ENCODE measurements around the gene TBCB.
"Not testable (repeated sequence)": the region's sequence is repeated elsewhere in the genome, so short reads cannot be mapped to it uniquely, and the experiment has no call there.

TBCB gene

DNA sequence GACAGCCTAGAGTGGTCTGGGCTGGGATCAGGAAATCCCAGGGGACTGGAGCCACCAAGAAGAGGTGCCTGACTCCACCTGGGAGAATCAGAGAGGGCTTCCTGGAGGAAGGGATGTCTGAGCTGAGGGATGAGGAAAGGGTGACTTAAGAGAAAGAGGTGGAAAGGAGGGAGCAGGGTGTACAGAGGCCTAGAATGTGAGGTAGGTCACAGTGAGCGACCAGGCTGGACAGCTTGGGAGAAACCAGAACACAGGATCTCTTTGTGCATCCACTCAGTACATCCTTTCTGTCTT lies 1.0 kb downstream of the TBCB start:
- no peak for DNase-seq (ENCODE audit: extremely low spot score)
- CTCF ChIA-PET: interaction anchor here (1.0 kb wide), 1 partner anchor 12 kb away, joined by 3 read pairs; no protein-coding TSS in a partner anchor
- POLR2A ChIA-PET: interaction anchor here (0.9 to 2.5 kb wide), 2 partner anchors 11 to 98 kb away, joined by 3 to 39 read pairs; partner anchors contain the start of genes ZNF146 and ZNF565
- TF ChIP-seq BHLHE40 (IDR thresholded peaks at IDR 0.05; ENCODE audit: borderline replicate concordance) (no peak), FOXM1 (IDR thresholded peaks at IDR 0.05; ENCODE audit: borderline replicate concordance) (no peak), CTBP1 (IDR thresholded peaks at IDR 0.05; ENCODE audit: borderline replicate concordance) (no peak), ARNT (IDR thresholded peaks at IDR 0.05) (no peak), ZNF384 (IDR thresholded peaks at IDR 0.05) (no peak), SP1 (IDR thresholded peaks at IDR 0.05) (no peak), ELF4 (IDR thresholded peaks at IDR 0.05) (no peak), NFRKB (IDR thresholded peaks at IDR 0.05) (no peak), FOXK2 (IDR thresholded peaks at IDR 0.05) (no peak), HDGF (IDR thresholded peaks at IDR 0.05; ENCODE audit: borderline replicate concordance) (no peak), TARDBP (IDR thresholded peaks at IDR 0.05) (no peak), LEF1 (IDR thresholded peaks at IDR 0.05; ENCODE audit: borderline replicate concordance) (no peak)
- TF ChIP-seq, protein P1, sequence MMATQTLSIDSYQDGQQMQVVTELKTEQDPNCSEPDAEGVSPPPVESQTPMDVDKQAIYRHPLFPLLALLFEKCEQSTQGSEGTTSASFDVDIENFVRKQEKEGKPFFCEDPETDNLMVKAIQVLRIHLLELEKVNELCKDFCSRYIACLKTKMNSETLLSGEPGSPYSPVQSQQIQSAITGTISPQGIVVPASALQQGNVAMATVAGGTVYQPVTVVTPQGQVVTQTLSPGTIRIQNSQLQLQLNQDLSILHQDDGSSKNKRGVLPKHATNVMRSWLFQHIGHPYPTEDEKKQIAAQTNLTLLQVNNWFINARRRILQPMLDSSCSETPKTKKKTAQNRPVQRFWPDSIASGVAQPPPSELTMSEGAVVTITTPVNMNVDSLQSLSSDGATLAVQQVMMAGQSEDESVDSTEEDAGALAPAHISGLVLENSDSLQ (IDR thresholded peaks at IDR 0.05): no peak

DNA sequence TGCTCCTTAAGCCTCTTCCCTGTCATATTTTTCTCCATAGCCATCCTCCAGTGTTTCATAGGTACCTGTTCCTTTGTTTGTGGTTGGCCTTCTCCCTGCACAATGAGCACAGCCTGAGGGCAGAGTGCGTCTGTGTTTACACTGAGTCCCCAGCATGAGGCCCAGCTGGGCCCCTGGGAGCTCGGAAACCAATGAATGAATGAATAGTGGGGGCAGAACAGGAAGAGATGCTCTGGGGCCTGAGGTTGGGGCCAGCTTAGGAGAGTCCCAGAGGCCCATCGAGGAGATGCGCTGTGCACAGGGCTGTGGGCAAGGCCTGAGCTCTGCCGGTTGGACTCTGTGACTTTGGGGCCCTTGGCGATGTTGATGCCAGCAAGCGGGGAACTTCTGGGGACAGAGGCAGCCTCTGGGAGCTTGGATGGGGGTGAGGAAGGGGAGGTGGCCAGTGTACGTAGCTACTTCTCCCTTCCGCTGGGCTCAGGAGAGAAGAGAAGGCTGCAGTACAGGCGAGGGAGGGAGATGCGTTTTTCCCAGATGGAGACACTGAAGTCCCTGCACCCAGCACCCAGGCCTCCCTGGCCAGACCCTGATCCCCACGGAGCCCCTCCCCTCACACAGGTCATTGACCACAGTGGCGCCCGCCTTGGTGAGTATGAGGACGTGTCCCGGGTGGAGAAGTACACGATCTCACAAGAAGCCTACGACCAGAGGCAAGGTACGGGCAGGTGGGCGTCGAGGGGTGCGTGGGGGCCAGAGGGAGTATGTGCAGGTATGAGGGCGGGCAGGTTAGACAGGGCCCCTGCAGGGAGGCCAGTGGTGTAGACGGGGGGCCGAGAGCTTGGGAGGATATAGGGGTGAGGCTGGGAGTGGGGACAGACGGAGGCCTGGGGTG lies 5.1 kb downstream of the TBCB start:
- TF ChIP-seq ELF4 (IDR thresholded peaks at IDR 0.05) (no peak), ARNT (IDR thresholded peaks at IDR 0.05) (no peak), NFRKB (IDR thresholded peaks at IDR 0.05) (no peak)
- ChIA-PET POLR2A (interaction anchor here (0.9 kb wide), 1 partner anchor 8 kb away, joined by 3 read pairs; no protein-coding TSS in a partner anchor), CTCF (no interaction called here)
- no peak for DNase-seq (ENCODE audit: extremely low spot score)

DNA sequence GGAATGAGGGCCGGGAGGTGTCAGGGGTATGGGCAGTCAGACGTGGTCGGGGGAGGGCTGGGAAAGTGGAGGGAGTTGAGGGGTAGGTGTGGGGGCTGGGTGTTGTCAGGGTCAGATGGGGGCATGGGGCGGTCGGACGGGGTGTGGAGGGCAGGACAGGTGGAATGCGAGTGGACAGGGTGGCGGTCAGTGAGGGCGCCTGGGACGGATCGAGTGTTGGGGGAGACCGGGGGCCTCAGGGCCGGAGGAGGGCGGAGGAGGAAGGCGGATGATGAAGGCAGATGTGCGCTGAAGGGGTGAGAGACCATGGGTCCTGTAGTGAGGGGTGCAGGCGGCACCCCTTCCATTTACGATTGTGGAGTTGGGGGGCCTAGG lies 5.7 kb downstream of the TBCB start:
- ChIA-PET POLR2A (no interaction called here), CTCF (no interaction called here)
- TF ChIP-seq NFRKB (IDR thresholded peaks at IDR 0.05) (no peak), ARNT (IDR thresholded peaks at IDR 0.05) (no peak), SP1 (IDR thresholded peaks at IDR 0.05) (no peak), LEF1 (IDR thresholded peaks at IDR 0.05; ENCODE audit: borderline replicate concordance) (no peak), ELF4 (IDR thresholded peaks at IDR 0.05) (no peak), ZNF384 (IDR thresholded peaks at IDR 0.05) (no peak), FOXK2 (IDR thresholded peaks at IDR 0.05) (no peak), SUZ12 (IDR thresholded peaks at IDR 0.05) (no peak), FOXA1 (IDR thresholded peaks at IDR 0.05) (no peak), CTBP1 (IDR thresholded peaks at IDR 0.05; ENCODE audit: borderline replicate concordance) (no peak), HDGF (IDR thresholded peaks at IDR 0.05; ENCODE audit: borderline replicate concordance) (no peak), FOXM1 (IDR thresholded peaks at IDR 0.05; ENCODE audit: borderline replicate concordance) (no peak), L3MBTL2 (conservative IDR thresholded peaks at IDR 0.05) (no peak), TARDBP (IDR thresholded peaks at IDR 0.05) (no peak), BHLHE40 (IDR thresholded peaks at IDR 0.05; ENCODE audit: borderline replicate concordance) (no peak)
- TF ChIP-seq, protein P1 (IDR thresholded peaks at IDR 0.05): no peak
- DNase-seq (ENCODE audit: extremely low spot score): no peak

DNA sequence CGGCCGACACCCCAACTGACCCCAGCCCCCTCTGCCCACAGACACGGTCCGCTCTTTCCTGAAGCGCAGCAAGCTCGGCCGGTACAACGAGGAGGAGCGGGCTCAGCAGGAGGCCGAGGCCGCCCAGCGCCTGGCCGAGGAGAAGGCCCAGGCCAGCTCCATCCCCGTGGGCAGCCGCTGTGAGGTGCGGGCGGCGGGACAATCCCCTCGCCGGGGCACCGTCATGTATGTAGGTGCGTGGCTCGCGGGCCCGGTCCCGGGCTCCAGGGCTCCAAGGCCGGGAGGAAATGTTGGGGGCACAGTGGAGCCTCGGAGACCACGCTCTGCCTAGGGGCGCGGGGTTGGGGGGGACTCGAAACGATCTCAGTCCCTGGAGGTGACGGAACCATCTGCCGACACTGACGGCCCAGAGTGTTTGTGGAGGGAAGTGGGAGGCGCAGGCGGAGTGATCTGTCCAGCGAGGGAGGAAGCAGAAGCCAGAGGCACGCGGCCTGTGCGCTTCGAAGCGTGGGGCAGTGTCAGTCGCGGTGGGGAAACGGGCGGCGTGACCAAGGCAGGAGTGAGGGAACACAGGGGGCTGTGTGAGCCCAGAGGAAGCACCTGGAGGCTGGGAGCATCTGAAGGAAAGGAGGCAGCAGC lies 6.3 kb downstream of the TBCB start:
- TF ChIP-seq LEF1 (IDR thresholded peaks at IDR 0.05; ENCODE audit: borderline replicate concordance): no peak
- no peak for TF ChIP-seq BHLHE40 (IDR thresholded peaks at IDR 0.05; ENCODE audit: borderline replicate concordance)
- no peak for TF ChIP-seq L3MBTL2 (conservative IDR thresholded peaks at IDR 0.05)
- POLR2A ChIA-PET: no interaction called here
- CTCF ChIA-PET: no interaction called here
- no peak for DNase-seq (ENCODE audit: extremely low spot score)

DNA sequence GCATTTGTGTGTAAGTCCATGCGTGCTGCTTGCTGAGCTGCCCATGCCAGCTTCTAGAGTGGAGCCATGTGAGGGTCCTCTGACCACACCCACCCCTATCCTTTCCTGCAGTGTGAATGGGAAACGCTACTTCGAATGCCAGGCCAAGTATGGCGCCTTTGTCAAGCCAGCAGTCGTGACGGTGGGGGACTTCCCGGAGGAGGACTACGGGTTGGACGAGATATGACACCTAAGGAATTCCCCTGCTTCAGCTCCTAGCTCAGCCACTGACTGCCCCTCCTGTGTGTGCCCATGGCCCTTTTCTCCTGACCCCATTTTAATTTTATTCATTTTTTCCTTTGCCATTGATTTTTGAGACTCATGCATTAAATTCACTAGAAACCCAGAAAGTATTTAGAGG lies 10.3 kb downstream of the TBCB start:
- CTCF ChIA-PET: no interaction called here
- no peak for TF ChIP-seq FOXA1 (IDR thresholded peaks at IDR 0.05)
- no peak for TF ChIP-seq NFRKB (IDR thresholded peaks at IDR 0.05)
- TF ChIP-seq SP1 (IDR thresholded peaks at IDR 0.05): no peak
- TF ChIP-seq LEF1 (IDR thresholded peaks at IDR 0.05; ENCODE audit: borderline replicate concordance): no peak
- no peak for TF ChIP-seq ARNT (IDR thresholded peaks at IDR 0.05)
- no peak for TF ChIP-seq HDGF (IDR thresholded peaks at IDR 0.05; ENCODE audit: borderline replicate concordance)
- TF ChIP-seq FOXK2 (IDR thresholded peaks at IDR 0.05): no peak
- TF ChIP-seq TARDBP (IDR thresholded peaks at IDR 0.05): no peak
- TF ChIP-seq, protein P1 (IDR thresholded peaks at IDR 0.05): no peak
- no peak for TF ChIP-seq SUZ12 (IDR thresholded peaks at IDR 0.05)
- no peak for TF ChIP-seq L3MBTL2 (conservative IDR thresholded peaks at IDR 0.05)
- TF ChIP-seq FOXM1 (IDR thresholded peaks at IDR 0.05; ENCODE audit: borderline replicate concordance): no peak
- TF ChIP-seq ZNF384 (IDR thresholded peaks at IDR 0.05): no peak
- no peak for TF ChIP-seq CTBP1 (IDR thresholded peaks at IDR 0.05; ENCODE audit: borderline replicate concordance)
- TF ChIP-seq ELF4 (IDR thresholded peaks at IDR 0.05): no peak
- TF ChIP-seq BHLHE40 (IDR thresholded peaks at IDR 0.05; ENCODE audit: borderline replicate concordance): no peak
- POLR2A ChIA-PET: interaction anchor here (4.6 kb wide), 1 partner anchor 10 kb away, joined by 39 read pairs; the partner anchor contains the start of genes POLR2I and TBCB
- no peak for DNase-seq (ENCODE audit: extremely low spot score)

DNA sequence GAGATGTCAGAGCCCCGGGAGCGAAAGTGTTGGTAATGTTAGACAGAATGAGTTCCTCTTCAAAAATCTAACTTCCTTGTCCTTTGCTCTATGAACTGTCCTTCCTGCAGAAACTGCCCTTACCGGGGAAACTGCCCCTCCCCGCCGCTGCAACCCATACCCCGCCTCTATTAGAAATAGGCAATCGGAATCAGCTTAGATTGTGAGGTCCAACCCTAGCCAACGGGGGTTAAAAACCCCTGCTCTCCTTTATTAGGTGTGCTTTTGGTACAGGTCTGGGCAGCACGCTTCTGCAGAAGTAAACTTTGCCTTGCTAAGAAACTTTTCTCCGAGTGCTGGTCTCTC lies 13.1 kb downstream of the TBCB start:
- 0 out of 2 replicates have a peak, but pooled peaks have one; percentile 49 for TF ChIP-seq L3MBTL2 (conservative IDR thresholded peaks at IDR 0.05)
- TF ChIP-seq FOXA1 (IDR thresholded peaks at IDR 0.05): no peak
- ChIA-PET POLR2A (interaction anchor here (0.9 to 4.6 kb wide), 15 partner anchors 8 to 722 kb away, joined by 3 to 39 read pairs (median 3); partner anchors contain the start of genes ALKBH6, CAPNS1, POLR2I and TBCB), CTCF (interaction anchor here (0.5 to 1.1 kb wide), 10 partner anchors 8 to 474 kb away, joined by 3 to 8 read pairs (median 4); partner anchors contain the start of gene POLR2I)
- DNase-seq (ENCODE audit: extremely low spot score): no peak

DNA sequence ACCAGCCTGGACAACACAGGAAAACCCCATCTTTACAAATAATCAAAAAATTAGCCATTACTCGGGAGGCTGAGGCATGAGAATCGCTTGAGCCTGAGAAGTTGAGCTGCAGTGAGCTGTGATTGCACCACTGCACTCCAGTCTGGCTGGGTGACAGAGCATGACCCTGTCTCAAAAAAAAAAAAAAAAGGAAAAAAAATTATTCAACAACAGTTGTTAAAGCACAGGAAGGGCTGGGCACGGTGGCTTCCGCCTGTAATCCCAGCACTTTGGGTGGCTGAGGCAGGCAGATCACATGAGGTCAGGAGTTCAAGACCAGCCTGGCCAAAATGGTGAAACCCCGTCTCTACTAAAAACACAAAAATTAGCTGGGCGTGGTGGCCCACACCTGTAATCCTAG lies 16.0 kb downstream of the TBCB start:
- POLR2A ChIA-PET: interaction anchor here (1.6 kb wide), 1 partner anchor 9 kb away, joined by 9 read pairs; the partner anchor contains the start of gene CAPNS1
- CTCF ChIA-PET; DNase-seq (ENCODE audit: extremely low spot score): not testable (repeated sequence)

DNA sequence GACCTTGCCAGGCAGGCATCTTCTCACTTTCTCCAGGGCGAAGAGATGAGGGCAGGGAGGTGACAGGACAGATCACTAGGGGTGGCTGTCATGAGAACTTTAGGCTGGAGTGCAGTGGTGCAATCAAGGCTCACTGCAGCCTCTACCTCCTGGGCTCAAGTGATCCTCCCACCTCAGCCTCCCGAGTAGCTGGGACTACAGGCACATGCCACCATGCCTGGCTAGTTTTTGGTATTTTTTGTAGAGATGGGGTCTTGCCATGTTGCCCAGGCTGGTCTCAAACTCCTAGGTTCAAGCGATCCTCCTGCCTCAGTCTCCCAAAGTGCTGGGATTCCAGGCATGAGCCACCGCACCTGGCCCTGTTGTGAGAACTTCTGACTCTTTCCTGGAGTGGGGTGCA lies 19.6 kb downstream of the TBCB start:
- CTCF ChIA-PET; POLR2A ChIA-PET; DNase-seq (ENCODE audit: extremely low spot score): not testable (repeated sequence)
